ENCODE measurements around the gene NPAS3.

NPAS3 gene

GRCh38 chr14:33432407-33433023, 493.8 kb downstream of the NPAS3 start:
- no peaks in the 10 kb centered on the region for H3K36me3 ChIP-seq (ENCODE audit: insufficient read depth, low read length)
- H4K20me1 ChIP-seq (ENCODE audit: insufficient read depth, low read length, poor library complexity, severe bottlenecking) = no peaks in the 10 kb centered on the region
- no peak for TF ChIP-seq EZH2phosphoT487 (IDR thresholded peaks at IDR 0.05; ENCODE audit: borderline replicate concordance)
- TF ChIP-seq CTCF (conservative IDR thresholded peaks at IDR 0.05; ENCODE audit: low read length) = peak; percentile 72
- no peak overlapping the region for H2AFZ ChIP-seq (ENCODE audit: low read length)
- no peaks in the 10 kb centered on the region for H3K79me2 ChIP-seq (ENCODE audit: insufficient read depth, low read length)
- H3K9ac ChIP-seq (ENCODE audit: low read depth, low read length, poor library complexity, severe bottlenecking) = no peak overlapping the region
- no peaks in the 10 kb centered on the region for H3K9me2 ChIP-seq (replicated peaks; ENCODE audit: low read depth, low read length)
- H3K4me2 ChIP-seq (ENCODE audit: low read depth, low read length, poor library complexity, severe bottlenecking) = no peak overlapping the region
- no peaks in the 10 kb centered on the region for H3K9me3 ChIP-seq (ENCODE audit: insufficient read depth, low read depth, low read length)
- H3K4me1 ChIP-seq (ENCODE audit: insufficient read depth, low read length, poor library complexity, severe bottlenecking) = no peaks in the 10 kb centered on the region
- no peaks in the 10 kb centered on the region for H3K27me3 ChIP-seq (ENCODE audit: insufficient read depth, low read length, poor library complexity, severe bottlenecking)
- no peak overlapping the region for H3K4me3 ChIP-seq (ENCODE audit: low read length, poor library complexity, severe bottlenecking)
- no peaks in the 10 kb centered on the region for H3F3A ChIP-seq (ENCODE audit: low read depth)

GRCh38 chr14:33433396-33433795, 494.7 kb downstream of the NPAS3 start:
- H3K9me3 ChIP-seq (ENCODE audit: insufficient read depth, low read depth, low read length) = no peaks in the 10 kb centered on the region
- no peak overlapping the region for H2AFZ ChIP-seq (ENCODE audit: low read length)
- H3K27me3 ChIP-seq (ENCODE audit: insufficient read depth, low read length, poor library complexity, severe bottlenecking) = no peaks in the 10 kb centered on the region
- no peaks in the 10 kb centered on the region for H3K36me3 ChIP-seq (ENCODE audit: insufficient read depth, low read length)
- H3K9ac ChIP-seq (ENCODE audit: low read depth, low read length, poor library complexity, severe bottlenecking) = no peak overlapping the region
- no peaks in the 10 kb centered on the region for H4K20me1 ChIP-seq (ENCODE audit: insufficient read depth, low read length, poor library complexity, severe bottlenecking)
- no peaks in the 10 kb centered on the region for H3K4me1 ChIP-seq (ENCODE audit: insufficient read depth, low read length, poor library complexity, severe bottlenecking)
- no peak overlapping the region for H3K4me3 ChIP-seq (ENCODE audit: low read length, poor library complexity, severe bottlenecking)
- no peaks in the 10 kb centered on the region for H3K9me2 ChIP-seq (replicated peaks; ENCODE audit: low read depth, low read length)
- no peak overlapping the region for H3K4me2 ChIP-seq (ENCODE audit: low read depth, low read length, poor library complexity, severe bottlenecking)
- TF ChIP-seq EZH2phosphoT487 (IDR thresholded peaks at IDR 0.05; ENCODE audit: borderline replicate concordance) (no peak), CTCF (conservative IDR thresholded peaks at IDR 0.05; ENCODE audit: low read length) (no peak)
- no peaks in the 10 kb centered on the region for H3F3A ChIP-seq (ENCODE audit: low read depth)
- H3K79me2 ChIP-seq (ENCODE audit: insufficient read depth, low read length) = no peaks in the 10 kb centered on the region

- TF ChIP-seq EZH2phosphoT487 (IDR thresholded peaks at IDR 0.05; ENCODE audit: borderline replicate concordance) (no peak), CTCF (conservative IDR thresholded peaks at IDR 0.05; ENCODE audit: low read length) (no peak)
- Histone ChIP-seq H3K4me2 (ENCODE audit: low read depth, low read length, poor library complexity, severe bottlenecking) (no peak overlapping the region), H3K79me2 (ENCODE audit: insufficient read depth, low read length) (no peaks in the 10 kb centered on the region), H3K27me3 (ENCODE audit: insufficient read depth, low read length, poor library complexity, severe bottlenecking) (no peaks in the 10 kb centered on the region), H3K36me3 (ENCODE audit: insufficient read depth, low read length) (no peaks in the 10 kb centered on the region), H4K20me1 (ENCODE audit: insufficient read depth, low read length, poor library complexity, severe bottlenecking) (no peaks in the 10 kb centered on the region), H3K4me1 (ENCODE audit: insufficient read depth, low read length, poor library complexity, severe bottlenecking) (no peaks in the 10 kb centered on the region), H2AFZ (ENCODE audit: low read length) (no peak overlapping the region), H3K9me2 (replicated peaks; ENCODE audit: low read depth, low read length) (no peaks in the 10 kb centered on the region), H3K4me3 (ENCODE audit: low read length, poor library complexity, severe bottlenecking) (no peak overlapping the region), H3F3A (ENCODE audit: low read depth) (no peaks in the 10 kb centered on the region), H3K9ac (ENCODE audit: low read depth, low read length, poor library complexity, severe bottlenecking) (no peak overlapping the region), H3K9me3 (ENCODE audit: insufficient read depth, low read depth, low read length) (no peaks in the 10 kb centered on the region)
These were observed 497.4 kb downstream of the NPAS3 start for GRCh38 chr14:33435911-33436689.

All from Loucy (cell line).